GM21576 (cell line): Measurements from ENCODE around the gene BDNF.
"Not testable (repeated sequence)": the region's sequence is repeated elsewhere in the genome, so short reads cannot be mapped to it uniquely, and the experiment has no call there.

Experiments
- ATAC-seq: cut with Tn5 transposase; IDR thresholded peaks from one replicate; pipeline ENCODE4 v1.9.1; 2021; ENCODE audit warnings: mild to moderate bottlenecking, moderate library complexity; ENCODE audit not compliant: unreplicated experiment

Gene BDNF

DNA sequence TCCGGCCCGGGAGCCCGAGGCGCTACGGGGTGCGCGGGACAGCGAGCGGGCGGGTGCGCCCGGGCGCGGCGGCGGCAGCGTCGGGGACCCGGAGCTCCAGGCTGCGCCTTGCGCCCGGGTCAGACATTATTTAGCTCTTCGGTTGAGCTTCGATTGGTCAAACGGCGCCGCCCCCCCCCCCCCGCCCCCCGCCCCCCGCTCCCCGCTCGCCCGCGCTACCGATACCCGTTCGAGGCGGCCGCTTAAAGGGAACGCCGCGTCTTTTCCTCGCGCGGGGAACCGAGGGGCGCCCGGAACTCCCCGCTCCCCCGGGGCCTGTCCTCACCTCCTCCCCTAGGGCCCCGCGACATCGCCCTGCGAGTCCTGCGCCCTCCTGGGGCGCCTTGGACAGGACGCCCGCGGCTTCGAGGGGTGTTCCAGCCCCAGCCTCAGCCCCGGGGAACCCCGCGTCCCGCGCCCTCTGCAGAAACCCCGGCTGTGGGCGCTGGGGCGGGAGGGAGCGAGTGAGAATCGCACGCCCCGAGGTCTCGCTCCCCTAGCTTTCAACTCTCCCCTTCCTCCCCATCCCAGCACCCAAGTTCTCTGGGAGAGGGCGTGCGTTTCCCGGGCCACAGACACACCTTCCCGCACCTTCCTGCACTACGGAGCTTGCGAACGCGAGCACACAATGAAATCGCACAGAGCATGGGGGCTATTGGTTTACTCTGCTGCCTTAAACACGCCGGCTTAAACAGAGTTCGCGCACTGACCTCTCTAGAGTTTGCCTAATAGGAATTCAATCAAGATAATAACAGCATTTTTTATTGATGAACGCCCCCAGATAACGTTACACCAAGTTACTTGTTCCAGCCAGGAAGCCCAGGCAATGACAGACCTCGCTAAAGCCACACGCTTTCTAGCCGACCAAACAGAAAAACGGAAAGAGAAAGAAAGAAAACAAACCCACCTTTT is at the start of gene BDNF:
TSS of gene BDNF (minus strand) at position 105 of the 951 bp plus-strand sequence. CDS start 41,891 bp downstream, outside the sequence.
- no peak for ATAC-seq

DNA sequence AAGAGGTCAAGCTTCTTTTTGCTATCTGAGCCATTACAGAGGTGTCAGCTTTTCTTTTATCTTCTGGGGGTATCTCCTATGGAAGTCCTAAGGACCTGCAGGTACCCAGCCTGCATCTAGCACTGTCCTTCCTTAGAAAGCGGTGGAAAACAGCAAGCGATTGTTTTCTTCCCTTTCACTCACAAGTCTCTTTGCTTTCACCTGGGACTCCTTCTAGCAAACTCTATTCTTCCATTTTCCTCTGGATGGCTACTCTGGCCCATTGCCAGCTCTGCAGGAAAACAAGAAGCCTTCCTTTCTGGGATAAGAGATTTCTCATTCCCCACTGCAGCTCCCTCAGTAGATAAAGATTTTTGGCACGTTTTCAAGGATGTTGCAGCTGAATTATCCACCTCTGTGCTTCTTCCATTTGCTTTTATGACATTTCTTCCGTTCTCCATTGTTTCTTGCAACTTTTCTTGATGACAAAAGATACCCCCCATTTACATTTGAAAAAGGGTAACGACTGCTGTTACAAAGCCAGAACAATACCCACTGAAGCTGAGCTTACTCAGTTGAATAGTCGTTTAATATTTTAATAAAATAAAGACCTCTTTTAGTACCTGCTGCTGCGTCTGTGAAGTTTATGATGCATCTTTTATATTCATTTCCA is 40.2 kb upstream of the BDNF start:
- ATAC-seq: no peak

GRCh38 chr11:27735281-27735680 is 35.0 kb upstream of the BDNF start:
- ATAC-seq: no peak

DNA sequence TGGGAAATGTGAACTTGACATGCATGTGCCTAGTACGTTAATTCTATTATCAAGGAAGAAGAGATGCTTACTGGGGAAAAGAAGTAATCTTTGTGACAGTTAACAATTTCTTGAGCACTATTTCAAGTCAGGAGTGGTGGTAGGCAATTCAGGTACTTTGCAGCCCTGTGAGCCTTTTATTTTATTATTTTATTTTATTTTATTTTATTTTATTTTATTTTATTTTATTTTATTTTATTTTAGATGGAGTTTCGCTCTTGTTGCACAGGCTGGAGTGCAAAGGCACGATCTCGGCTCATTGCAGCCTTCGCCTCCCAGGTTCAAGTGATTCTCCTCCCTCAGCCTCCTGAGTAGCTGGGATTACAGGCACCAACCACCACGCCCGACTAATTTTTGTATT is 31.5 kb upstream of the BDNF start:
- ATAC-seq: not testable (repeated sequence)

GRCh38 chr11:27726981-27727380 is 26.7 kb upstream of the BDNF start:
- ATAC-seq: no peak

- ATAC-seq: no peak
These were observed 23.4 kb upstream of the BDNF start for GRCh38 chr11:27723687-27724086.

- ATAC-seq: no peak
These were observed 22.7 kb upstream of the BDNF start for GRCh38 chr11:27722953-27723344.

- ATAC-seq: no peak
These were observed 22.1 kb upstream of the BDNF start for GRCh38 chr11:27722117-27722952.

GRCh38 chr11:27721264-27722116 is 21.2 kb upstream of the BDNF start:
- ATAC-seq: no peak

- no peak for ATAC-seq
These were observed 20.1 kb upstream of the BDNF start for GRCh38 chr11:27720277-27720830.

DNA sequence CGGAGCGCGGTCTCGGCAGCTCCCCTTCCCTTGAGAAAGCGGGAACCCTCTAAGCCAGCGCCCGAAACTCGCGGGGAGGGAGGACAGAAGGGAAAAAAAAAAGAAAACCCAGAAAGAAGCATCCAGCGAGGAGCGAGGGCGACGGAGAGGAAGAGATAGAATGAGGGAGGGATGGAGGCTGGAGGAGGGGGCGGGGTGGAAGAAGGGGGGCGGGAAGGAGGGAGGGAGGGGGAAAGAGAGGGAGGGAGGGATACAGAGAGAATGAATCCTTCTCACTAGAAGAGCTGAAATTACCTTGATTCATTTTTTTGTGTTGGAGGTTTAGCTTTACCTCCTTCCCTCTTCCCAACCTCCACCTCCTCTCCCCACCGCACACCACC is 19.3 kb upstream of the BDNF start:
- ATAC-seq: no peak

GRCh38 chr11:27718863-27719545 is 18.7 kb upstream of the BDNF start:
- no peak for ATAC-seq

GRCh38 chr11:27718346-27718862 is 18.1 kb upstream of the BDNF start:
- ATAC-seq: no peak

DNA sequence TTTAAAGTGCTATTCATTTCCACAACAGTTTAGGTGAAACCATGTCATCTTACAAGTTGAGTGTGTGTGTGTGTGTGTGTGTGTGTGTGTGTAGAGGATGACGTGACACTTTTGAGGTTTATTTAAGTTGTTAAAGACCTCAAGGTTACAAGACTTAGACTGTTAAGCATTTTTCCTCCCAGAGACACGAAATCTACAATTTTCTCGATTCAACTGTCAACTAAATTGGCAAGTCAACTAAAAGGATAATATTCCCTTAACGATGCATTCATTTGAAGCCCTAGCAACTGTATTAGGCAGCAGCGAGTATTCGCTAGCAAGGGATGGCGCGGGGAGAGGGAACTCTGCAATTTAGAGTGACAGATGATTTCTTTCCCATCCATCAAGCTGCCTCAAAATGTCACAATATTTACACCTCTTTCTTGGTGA is 17.6 kb upstream of the BDNF start:
- ATAC-seq: no peak

DNA sequence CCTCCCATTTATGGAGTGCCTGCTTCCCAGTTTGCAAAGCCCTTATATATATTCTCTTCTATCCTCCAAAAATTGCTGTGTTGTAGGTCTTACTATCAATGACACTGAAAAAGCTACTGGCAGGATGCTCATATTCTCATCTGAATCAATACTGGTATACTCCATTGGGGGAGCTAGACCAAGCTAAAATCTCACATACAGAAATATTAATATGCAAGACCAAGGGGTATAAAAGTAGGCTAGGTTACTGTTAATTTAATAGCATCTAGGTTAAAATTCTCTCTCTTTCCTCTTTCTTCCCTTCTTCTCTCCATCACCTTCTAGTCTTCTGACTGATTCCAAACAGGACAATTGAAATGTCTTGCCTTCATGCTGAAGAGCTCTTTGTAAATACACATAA is 17.1 kb upstream of the BDNF start:
- no peak for ATAC-seq

DNA sequence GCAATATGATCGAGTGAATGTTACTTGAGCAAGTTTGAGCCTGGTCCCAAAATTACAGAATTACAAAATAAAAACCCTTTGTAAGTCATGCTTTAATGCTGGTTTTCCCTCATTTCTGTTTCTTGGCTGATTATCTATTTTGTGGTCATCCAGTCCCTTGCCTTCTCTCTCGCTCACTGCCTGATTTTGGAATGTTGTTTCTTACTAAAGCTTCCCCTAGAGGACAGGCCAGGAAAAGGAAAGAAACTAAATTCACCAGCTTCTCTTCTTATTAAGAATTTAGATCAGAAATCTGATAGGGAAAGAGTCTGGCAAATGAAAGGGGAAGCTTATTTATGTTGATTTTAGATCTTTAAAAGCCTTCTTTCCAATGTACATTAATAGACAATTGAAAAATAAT is 16.6 kb upstream of the BDNF start:
- no peak for ATAC-seq

- ATAC-seq: no peak
These were observed 16.0 kb upstream of the BDNF start for GRCh38 chr11:27716216-27716615.

DNA sequence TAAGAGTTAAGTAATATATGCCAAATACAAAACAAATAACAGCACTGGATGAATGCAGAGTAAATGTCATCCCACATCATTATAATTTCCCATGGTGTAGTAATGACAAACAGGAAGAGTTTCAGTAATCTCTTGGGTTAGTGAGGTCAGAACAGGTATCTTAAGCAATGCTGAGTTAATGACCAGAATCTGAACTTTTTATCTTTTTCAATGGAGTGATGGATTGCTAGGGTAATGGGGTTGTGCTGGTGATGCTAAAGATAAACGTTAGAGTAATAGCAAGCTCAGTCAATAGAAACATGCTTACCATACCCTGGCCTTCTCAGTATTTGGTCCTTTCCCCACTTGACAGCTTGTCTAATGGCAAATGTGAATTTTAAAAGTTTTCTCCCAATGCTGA is 11.5 kb upstream of the BDNF start:
- ATAC-seq: no peak

- no peak for ATAC-seq
These were observed 10.3 kb upstream of the BDNF start for GRCh38 chr11:27710536-27710935.
